Measurements from ENCODE around the gene MTURN.

- no peak for TF ChIP-seq CTCF (IDR thresholded peaks at IDR 0.05)
- TF ChIP-seq POLR2A (IDR thresholded peaks at IDR 0.05): no peak
Measured at GRCh38 chr7:30091987-30092386, 42.8 kb upstream of the MTURN start.

Data from Peyer's patch (tissue), 4 donors.